ENCODE data around the gene SYT2.

The SYT2 gene

GRCh38 chr1:202671399-202671798 lies 38.9 kb downstream of the SYT2 start:
- no peak for DNase-seq

GRCh38 chr1:202665417-202665816 lies 44.8 kb downstream of the SYT2 start:
- no peak for DNase-seq

- DNase-seq = no peak
Measured at GRCh38 chr1:202664083-202664482, 46.2 kb downstream of the SYT2 start.

GRCh38 chr1:202663131-202663530 lies 47.1 kb downstream of the SYT2 start:
- no peak for DNase-seq

GRCh38 chr1:202662081-202662480 lies 48.2 kb downstream of the SYT2 start:
- no peak for DNase-seq

GRCh38 chr1:202661136-202661845 lies 49.0 kb downstream of the SYT2 start:
- DNase-seq = no peak

GRCh38 chr1:202659974-202660373 lies 50.3 kb downstream of the SYT2 start:
- DNase-seq = no peak

GRCh38 chr1:202659541-202659940 lies 50.7 kb downstream of the SYT2 start:
- DNase-seq = no peak

GRCh38 chr1:202658769-202659168 lies 51.5 kb downstream of the SYT2 start:
- no peak for DNase-seq

GRCh38 chr1:202658251-202658759 lies 51.9 kb downstream of the SYT2 start:
- DNase-seq = no peak

GRCh38 chr1:202656951-202657646 lies 53.2 kb downstream of the SYT2 start:
- no peak for DNase-seq

GRCh38 chr1:202656057-202656456 lies 54.2 kb downstream of the SYT2 start:
- no peak for DNase-seq

- no peak for DNase-seq
Measured at GRCh38 chr1:202654079-202654478, 56.2 kb downstream of the SYT2 start.

GRCh38 chr1:202649553-202650392 lies 60.5 kb downstream of the SYT2 start:
- no peak for DNase-seq

- DNase-seq = no peak
Measured at GRCh38 chr1:202648605-202649226, 61.5 kb downstream of the SYT2 start.

GRCh38 chr1:202645097-202645476 lies 65.2 kb downstream of the SYT2 start:
- DNase-seq = no peak

GRCh38 chr1:202644219-202645096 lies 65.8 kb downstream of the SYT2 start:
- no peak for DNase-seq

GRCh38 chr1:202643397-202644218 lies 66.6 kb downstream of the SYT2 start:
- peak in 1 of 2 experiments; percentile 33 for DNase-seq

GRCh38 chr1:202642619-202643291 lies 67.5 kb downstream of the SYT2 start:
- DNase-seq = peak in 1 of 2 experiments; percentile 30

GRCh38 chr1:202642212-202642611 lies 68.0 kb downstream of the SYT2 start:
- no peak for DNase-seq

Measured in activated T-cell treated with anti-CD3 and anti-CD28 coated beads, Interleukin-2, amount 50 U/mL, for 48 hours (primary cell).